ENCODE measurements around the gene GPLD1.

DNA sequence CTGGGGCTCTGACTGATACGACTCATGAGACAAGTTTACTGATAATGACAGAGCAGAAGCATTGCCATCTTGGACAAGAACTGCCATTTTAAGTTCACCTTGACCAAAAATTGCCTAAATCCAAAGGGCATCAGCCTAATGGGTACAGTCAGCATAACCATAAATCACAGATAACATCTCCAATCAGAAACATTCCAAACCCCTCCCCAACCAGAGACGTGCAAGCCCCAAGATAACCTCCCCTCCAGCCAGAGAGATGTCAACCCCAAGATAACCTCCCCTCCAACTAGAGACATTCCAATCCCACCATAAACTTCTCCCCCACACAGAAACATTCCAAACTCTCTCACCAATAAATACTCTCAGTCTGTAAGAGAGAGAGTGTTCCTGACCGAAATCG, 10.5 kb downstream of the GPLD1 start:
- TF ChIP-seq SUZ12 (IDR thresholded peaks at IDR 0.05; ENCODE audit: extremely low read depth, insufficient read depth, insufficient read length) (no peak), ZNF274 (IDR thresholded peaks at IDR 0.05; ENCODE audit: low read depth, low read length) (no peak), YY1 (IDR thresholded peaks at IDR 0.05; ENCODE audit: insufficient read depth, insufficient read length) (no peak)

Measured in NT2/D1 (cell line).